Body of pancreas (tissue), 4 donors: ENCODE measurements around the gene OR10Z1. TPM values are rescaled to one million over a fixed set of nuclear protein-coding genes. Genes with fewer than 3 reads are reported as not detected.

Experiments used
- ATAC-seq: fragments of 150-250 bp; one replicate; pipeline ENCODE4 v1.9.1; 2016
- DNase-seq, 4 donors: peaks; one replicate each; pipeline ENCODE4 v3.0.0-alpha.2; 2019
- H3K27ac ChIP-seq, 4 donors: fragments of 200-600 bp; sonication (generic); 1 replicate in 3 of 4; 2 replicates in 1 of 4; pipeline versions ENCODE4 v1.5.1 to v1.6.1; 2016 to 2019; ENCODE audit warnings: mild to moderate bottlenecking in 1 of 4, mixed read lengths in 1 of 4, moderate library complexity in 1 of 4
- H3K27me3 ChIP-seq, 2 donors: fragments of 200-600 bp; sonication (generic); one replicate each; pipeline ENCODE4 v1.6.0; 2016; ENCODE audit warnings: mild to moderate bottlenecking in 1 of 2
- H3K36me3 ChIP-seq, 2 donors: fragments of 200-600 bp; sonication (generic); replicated peaks in 1 of 2; 2 replicates each; pipeline ENCODE4 v1.5.1; 2016; ENCODE audit warnings: low read depth in 2 of 2; ENCODE audit not compliant: insufficient read depth in 1 of 2
- H3K4me1 ChIP-seq: fragments of 200-600 bp; sonication (generic); one replicate; pipeline ENCODE4 v1.6.0; 2016
- H3K4me3 ChIP-seq, 2 donors: fragments of 200-600 bp; sonication (generic); 1 replicate in 1 of 2; 2 replicates in 1 of 2; pipeline ENCODE4 v1.5.1; 2016 to 2019
- H3K9me3 ChIP-seq, 3 donors: fragments of 200-600 bp; sonication (generic); 1 replicate in 2 of 3; 2 replicates in 1 of 3; pipeline ENCODE4 v1.5.1; 2016
- POLR2A ChIP-seq, 3 donors: fragments of 450-650 bp; IDR thresholded peaks; one replicate each; pipeline ENCODE4 v1.6.1; 2016; ENCODE audit warnings: antibody characterized with exemption in 3 of 3, mild to moderate bottlenecking in 2 of 3
- WGBS, 2 donors: methylation state at CpG; one replicate each; pipeline ENCODE4 v1.1.5; 2017; 5-methylcytosine and 5-hydroxymethylcytosine counted together
- intact Hi-C: fragments of 100-400 bp; cut with DNase I; formaldehyde crosslinking; loops from one replicate; pipeline ENCODE4 v1.15.1; 2023
- total RNA-seq, 2 donors: library from RNA; depleted of rRNA; stranded (reverse); fragments of >200 nt; gene quantifications; one replicate each; pipeline ENCODE4 v1.1.0, GENCODE V29; 2016
- TF ChIP-seq, protein P1 (sequence below), 7 experiments: fragments of 450-650 bp in 4 of 7; fragments of 200-600 bp in 3 of 7; sonication (generic) in 3 of 7; IDR thresholded peaks; one replicate each; pipeline ENCODE4 v1.5.1; 2016 to 2019; ENCODE audit warnings: antibody characterized with exemption in 7 of 7

OR10Z1 gene, protein sequence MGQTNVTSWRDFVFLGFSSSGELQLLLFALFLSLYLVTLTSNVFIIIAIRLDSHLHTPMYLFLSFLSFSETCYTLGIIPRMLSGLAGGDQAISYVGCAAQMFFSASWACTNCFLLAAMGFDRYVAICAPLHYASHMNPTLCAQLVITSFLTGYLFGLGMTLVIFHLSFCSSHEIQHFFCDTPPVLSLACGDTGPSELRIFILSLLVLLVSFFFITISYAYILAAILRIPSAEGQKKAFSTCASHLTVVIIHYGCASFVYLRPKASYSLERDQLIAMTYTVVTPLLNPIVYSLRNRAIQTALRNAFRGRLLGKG
- not detected for total RNA-seq

GRCh38 chr1:158604968-158605367 lies at the start of gene OR10Z1:
TSS of gene OR10Z1 (plus strand) at chr1:158605268. CDS start at chr1:158606439, 1,171 bp downstream.
- 41 to 46% methylated on average over 1 of the region's 1 CpG for WGBS, 2 donors
- DNase-seq (no peak), ATAC-seq (no peak)
- TF ChIP-seq POLR2A (IDR thresholded peaks at IDR 0.05): no peak
- TF ChIP-seq, protein P1, sequence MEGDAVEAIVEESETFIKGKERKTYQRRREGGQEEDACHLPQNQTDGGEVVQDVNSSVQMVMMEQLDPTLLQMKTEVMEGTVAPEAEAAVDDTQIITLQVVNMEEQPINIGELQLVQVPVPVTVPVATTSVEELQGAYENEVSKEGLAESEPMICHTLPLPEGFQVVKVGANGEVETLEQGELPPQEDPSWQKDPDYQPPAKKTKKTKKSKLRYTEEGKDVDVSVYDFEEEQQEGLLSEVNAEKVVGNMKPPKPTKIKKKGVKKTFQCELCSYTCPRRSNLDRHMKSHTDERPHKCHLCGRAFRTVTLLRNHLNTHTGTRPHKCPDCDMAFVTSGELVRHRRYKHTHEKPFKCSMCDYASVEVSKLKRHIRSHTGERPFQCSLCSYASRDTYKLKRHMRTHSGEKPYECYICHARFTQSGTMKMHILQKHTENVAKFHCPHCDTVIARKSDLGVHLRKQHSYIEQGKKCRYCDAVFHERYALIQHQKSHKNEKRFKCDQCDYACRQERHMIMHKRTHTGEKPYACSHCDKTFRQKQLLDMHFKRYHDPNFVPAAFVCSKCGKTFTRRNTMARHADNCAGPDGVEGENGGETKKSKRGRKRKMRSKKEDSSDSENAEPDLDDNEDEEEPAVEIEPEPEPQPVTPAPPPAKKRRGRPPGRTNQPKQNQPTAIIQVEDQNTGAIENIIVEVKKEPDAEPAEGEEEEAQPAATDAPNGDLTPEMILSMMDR (IDR thresholded peaks at IDR 0.05): no peak
- H3K4me1 ChIP-seq: no peaks in the 10 kb centered on the region
- H3K36me3 ChIP-seq: no peaks in the 10 kb centered on the region
- intact Hi-C loops: no loop called here
- no peak within 1 kb of the TSS for H3K27ac ChIP-seq
- no peak within 1 kb of the TSS for H3K4me3 ChIP-seq
- H3K9me3 ChIP-seq: no peaks in the 10 kb centered on the region
- H3K27me3 ChIP-seq: no peaks in the 10 kb centered on the region

GRCh38 chr1:158559696-158560095 lies 45.4 kb upstream of the OR10Z1 start:
- Histone ChIP-seq H3K36me3 (no peaks in the 10 kb centered on the region), H3K27ac (no peak overlapping the region), H3K9me3 (no peaks in the 10 kb centered on the region), H3K27me3 (no peaks in the 10 kb centered on the region), H3K4me3 (no peak overlapping the region), H3K4me1 (no peaks in the 10 kb centered on the region)
- DNase-seq (no peak), ATAC-seq (no peak)
- WGBS, 2 donors: 69 to 72% methylated on average over 1 of the region's 1 CpG
- intact Hi-C loops: no loop called here
- TF ChIP-seq, protein P1 (IDR thresholded peaks at IDR 0.05): no peak
- no peak for TF ChIP-seq POLR2A (IDR thresholded peaks at IDR 0.05)

GRCh38 chr1:158563853-158564252 lies 41.2 kb upstream of the OR10Z1 start:
- ATAC-seq (no peak), DNase-seq (no peak)
- WGBS, 2 donors: 43 to 58% methylated on average over 2 of the region's 2 CpGs
- H3K9me3 ChIP-seq: no peaks in the 10 kb centered on the region
- TF ChIP-seq POLR2A (IDR thresholded peaks at IDR 0.05): no peak
- TF ChIP-seq, protein P1 (IDR thresholded peaks at IDR 0.05): no peak
- no peaks in the 10 kb centered on the region for H3K27me3 ChIP-seq
- H3K4me3 ChIP-seq: no peak overlapping the region
- H3K36me3 ChIP-seq: no peaks in the 10 kb centered on the region
- no peak overlapping the region for H3K27ac ChIP-seq
- intact Hi-C loops: no loop called here
- H3K4me1 ChIP-seq: no peaks in the 10 kb centered on the region

DNA sequence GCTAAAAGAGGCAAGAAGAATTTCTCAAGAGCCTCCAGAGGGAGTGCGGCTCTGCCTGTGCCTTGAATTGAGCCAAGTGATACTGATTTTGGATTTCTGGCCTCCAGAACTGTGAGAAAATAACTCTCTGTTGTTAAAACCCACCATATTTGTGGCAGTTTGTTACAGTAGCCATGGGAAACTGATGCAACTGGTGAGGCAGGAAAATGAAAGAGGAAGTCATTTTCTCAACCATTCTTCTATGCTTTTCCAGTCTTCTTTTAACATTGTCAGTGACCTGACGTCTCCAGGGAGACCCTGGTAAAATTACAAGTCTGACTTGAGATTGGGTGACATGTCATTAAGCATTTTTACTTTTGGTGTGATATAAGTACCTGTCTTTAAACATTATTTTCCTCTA lies 40.5 kb upstream of the OR10Z1 start:
- intact Hi-C loops: no loop called here

More for the DNA sequence above, 40.5 kb upstream of the OR10Z1 start:
- Histone ChIP-seq H3K36me3 (no peaks in the 10 kb centered on the region), H3K4me3 (no peak overlapping the region), H3K9me3 (no peaks in the 10 kb centered on the region), H3K27me3 (no peaks in the 10 kb centered on the region), H3K27ac (no peak overlapping the region), H3K4me1 (no peaks in the 10 kb centered on the region)
- DNase-seq (no peak), ATAC-seq (no peak)
- TF ChIP-seq, protein P1 (IDR thresholded peaks at IDR 0.05): no peak
- TF ChIP-seq POLR2A (IDR thresholded peaks at IDR 0.05): no peak
- 39 to 55% methylated on average over 2 of the region's 2 CpGs for WGBS, 2 donors
